T-cell (primary cell): ENCODE results near the gene PREX1. TPM values are rescaled to one million over a fixed set of nuclear protein-coding genes. Genes with fewer than 3 reads are reported as not detected.

Source experiments
- ATAC-seq, 4 experiments: fragments of 200-7000 bp in 3 of 4; fragments of 150-1000 bp in 1 of 4; cut with Tn5 transposase; replicated peaks in 1 of 4; 1 replicate in 3 of 4; 2 replicates in 1 of 4; pipeline ENCODE4 v1.10.0; 2021; ENCODE audit warnings: moderate library complexity in 3 of 4, mild to moderate bottlenecking in 2 of 4, moderate number of reproducible peaks in 1 of 4
- CTCF ChIA-PET, 2 donors: fragments of 300-600 bp; sonication (Branson Sonifier 250); formaldehyde crosslinking; loops; one replicate each; lab custom pipeline; 2022; ENCODE audit warnings: antibody characterized with exemption in 2 of 2; lab: Charles Lee
- POLR2A ChIA-PET, 2 donors: fragments of 300-600 bp; sonication (Branson Sonifier 250); formaldehyde crosslinking; loops; one replicate each; lab custom pipeline; 2022; ENCODE audit warnings: antibody characterized with exemption in 2 of 2; lab: Charles Lee
- DNase-seq, 35 experiments: peaks; one replicate each; pipeline versions ENCODE4 v3.0.0 to v3.0.0-alpha.2; 2013 to 2023
- H3K27ac ChIP-seq: one replicate; pipeline ENCODE4 v1.5.1; 2013; ENCODE audit warnings: low read length
- H3K27me3 ChIP-seq, 2 experiments: replicated peaks in 1 of 2; 1 replicate in 1 of 2; 2 replicates in 1 of 2; pipeline versions ENCODE4 v1.6.1 to v1.7.0; 2013; ENCODE audit warnings: low read length in 1 of 2, mixed read lengths in 1 of 2; ENCODE audit not compliant: control insufficient read depth in 2 of 2, insufficient read depth in 2 of 2; ENCODE audit errors: extremely low read depth in 1 of 2
- H3K36me3 ChIP-seq, 2 donors: 1 replicate in 1 of 2; 2 replicates in 1 of 2; pipeline versions ENCODE4 v1.6.1 to v1.7.0; 2013; ENCODE audit warnings: low read length in 1 of 2; ENCODE audit not compliant: control insufficient read depth in 2 of 2, insufficient read depth in 1 of 2; ENCODE audit errors: extremely low read depth in 1 of 2
- H3K4me1 ChIP-seq, 2 experiments: 1 replicate in 1 of 2; 2 replicates in 1 of 2; pipeline versions ENCODE4 v1.6.1 to v1.7.0; 2013; ENCODE audit warnings: low read length in 2 of 2, mixed read lengths in 1 of 2; ENCODE audit not compliant: insufficient read depth in 2 of 2, control insufficient read depth in 1 of 2; ENCODE audit errors: extremely low read depth in 1 of 2
- H3K4me3 ChIP-seq, 2 donors: 1 replicate in 1 of 2; 2 replicates in 1 of 2; pipeline versions ENCODE4 v1.5.1 to v1.7.0; 2013; ENCODE audit warnings: mild to moderate bottlenecking in 2 of 2, low read length in 1 of 2, moderate library complexity in 1 of 2; ENCODE audit not compliant: control insufficient read depth in 1 of 2; ENCODE audit errors: extremely low read depth in 1 of 2
- H3K9me3 ChIP-seq: 2 replicates; pipeline ENCODE4 v1.7.0; 2013
- H3K27ac Mint-ChIP-seq, 2 donors: one replicate each; pipeline ENCODE4 v1.8.0; 2020 to 2021; ENCODE audit warnings: mild to moderate bottlenecking in 2 of 2, mixed read lengths in 2 of 2
- H3K27me3 Mint-ChIP-seq, 2 donors: one replicate each; pipeline ENCODE4 v1.8.0; 2021 to 2022; ENCODE audit warnings: mixed read lengths in 2 of 2
- H3K36me3 Mint-ChIP-seq: one replicate; pipeline ENCODE4 v1.8.0; 2021; ENCODE audit warnings: mixed read lengths
- H3K4me1 Mint-ChIP-seq, 3 donors: one replicate each; pipeline ENCODE4 v1.8.0; 2020 to 2022; ENCODE audit warnings: mixed read lengths in 3 of 3, mild to moderate bottlenecking in 1 of 3
- H3K4me3 Mint-ChIP-seq, 3 donors: one replicate each; pipeline ENCODE4 v1.8.0; 2020 to 2022; ENCODE audit warnings: mild to moderate bottlenecking in 3 of 3, mixed read lengths in 3 of 3, moderate library complexity in 3 of 3
- H3K9me3 Mint-ChIP-seq, 3 donors: one replicate each; pipeline ENCODE4 v1.8.0; 2020 to 2022; ENCODE audit warnings: mixed read lengths in 3 of 3
- WGBS: methylation state at CpG from one replicate; pipeline ENCODE4 v1.1.5; 2013; ENCODE audit warnings: missing lambda C conversion rate; ENCODE audit not compliant: insufficient coverage; 5-methylcytosine and 5-hydroxymethylcytosine counted together
- total RNA-seq, 35 experiments: library from RNA in 6 of 35; stranded (reverse) in 6 of 35; fragments of 120-200 nt in 1 of 35; gene quantifications; one replicate each; pipeline versions ENCODE4 v1.2.1 to v1.2.4 and lab custom pipeline; 2013 to 2026

Gene PREX1
- total RNA-seq, 5 donors from 2014 or later (not counting 1 experiment from before 2014, with no cell fraction given), result 99.2 to 181 (median 137) TPM

DNA sequence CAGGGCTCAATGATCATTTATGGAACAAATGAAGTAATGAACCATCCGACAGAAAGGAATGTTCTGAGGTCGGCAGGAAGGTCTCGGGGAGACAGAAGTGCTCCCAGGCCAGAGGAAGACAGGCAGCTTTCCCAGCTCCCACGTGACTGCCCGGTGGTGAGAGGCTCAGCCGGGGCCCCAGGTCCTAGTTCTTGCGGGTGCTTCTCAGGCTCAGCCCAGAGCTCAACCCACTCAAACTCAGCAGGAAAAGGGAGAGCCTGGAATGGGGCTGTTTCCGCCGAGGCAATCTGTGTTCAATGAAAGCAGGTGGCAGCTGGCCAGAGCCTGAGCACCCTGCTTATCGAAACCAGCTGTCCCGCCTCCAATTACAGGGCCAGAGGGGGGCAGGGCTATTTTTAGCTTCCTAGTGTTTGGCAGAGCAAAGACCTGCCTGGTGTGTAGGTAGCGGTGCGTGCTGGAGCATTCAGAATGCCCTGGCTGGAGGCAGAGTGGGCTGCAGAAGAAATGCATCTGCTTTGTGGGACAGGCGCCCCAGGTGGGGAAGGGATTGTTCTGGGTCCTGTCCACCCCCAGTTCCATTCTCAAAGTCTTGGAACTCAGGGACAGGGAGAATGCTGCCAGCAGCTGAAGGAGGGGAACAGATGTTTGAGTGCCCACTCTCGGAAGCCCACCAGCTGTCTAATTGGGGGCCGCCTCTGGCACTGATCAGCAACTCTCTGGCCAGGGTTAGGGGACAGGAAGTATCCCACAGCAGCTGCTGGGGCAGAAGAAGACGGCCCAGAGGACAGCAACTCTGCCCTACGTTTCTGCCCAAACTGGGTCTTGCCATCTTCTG lies 145.1 kb downstream of the PREX1 start:
- Mint-ChIP-seq H3K27me3 (no peaks in the 10 kb centered on the region), H3K4me1 (peaks cover 3 to 21% (median 5%) of the 10 kb centered on the region in 3 donors), H3K4me3 (no peak overlapping the region), H3K9me3 (no peaks in the 10 kb centered on the region), H3K27ac (no peak overlapping the region), H3K36me3 (peaks cover 36% of the 10 kb centered on the region)
- Histone ChIP-seq H3K27ac (no peak overlapping the region), H3K9me3 (no peaks in the 10 kb centered on the region), H3K4me3 (no peak overlapping the region), H3K36me3 (peaks cover 8 to 85% of the 10 kb centered on the region in 2 donors), H3K27me3 (no peaks in the 10 kb centered on the region), H3K4me1 (no peaks in the 10 kb centered on the region)
- CTCF ChIA-PET, result interaction anchor here in 1 of 2 donors (0.5 kb wide), 1 partner anchor 1301 kb away, joined by 3 read pairs; no protein-coding TSS in a partner anchor
- no peak for ATAC-seq
- no peak for DNase-seq
- WGBS, result 87% methylated on average over 17 of the region's 18 CpGs
- POLR2A ChIA-PET, result no interaction called here

DNA sequence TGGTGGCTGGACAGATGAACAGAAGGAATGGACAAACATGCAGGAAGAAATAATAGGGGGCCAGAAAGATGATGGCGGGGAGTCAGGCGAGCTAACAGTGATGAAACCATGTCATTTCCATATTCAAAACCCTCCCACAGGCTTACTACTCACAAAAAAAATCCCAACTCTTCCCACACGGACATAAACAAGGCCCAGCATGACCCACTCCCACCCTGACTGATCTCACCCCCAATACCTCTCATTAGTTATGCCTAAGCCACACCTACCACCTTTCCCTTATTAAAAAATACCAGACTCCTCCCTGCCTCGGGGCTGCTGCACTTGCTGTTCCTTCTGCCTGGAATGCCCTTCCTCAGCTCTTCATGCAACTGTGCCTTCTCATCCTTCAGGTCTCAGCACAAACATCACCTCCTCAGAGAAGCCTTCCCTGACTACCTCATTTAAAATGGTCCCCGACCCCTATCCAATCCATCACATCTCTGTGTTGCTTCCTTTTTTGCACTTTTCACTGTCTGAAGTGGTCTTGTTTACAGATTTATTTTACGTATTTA lies 145.8 kb downstream of the PREX1 start:
- Histone ChIP-seq H3K9me3 (no peaks in the 10 kb centered on the region), H3K4me3 (no peak overlapping the region), H3K27me3 (no peaks in the 10 kb centered on the region), H3K36me3 (peaks cover 8 to 83% of the 10 kb centered on the region in 2 donors), H3K27ac (no peak overlapping the region), H3K4me1 (no peaks in the 10 kb centered on the region)
- H3K4me1 Mint-ChIP-seq, result peaks cover 1 to 13% (median 2%) of the 10 kb centered on the region in 3 donors
- POLR2A ChIA-PET, result no interaction called here
- no peaks in the 10 kb centered on the region for H3K27me3 Mint-ChIP-seq
- no peak for DNase-seq
- H3K4me3 Mint-ChIP-seq, result no peak overlapping the region
- no peak overlapping the region for H3K27ac Mint-ChIP-seq
- no peaks in the 10 kb centered on the region for H3K9me3 Mint-ChIP-seq
- ATAC-seq, result no peak
- CTCF ChIA-PET, result no interaction called here
- peaks cover 29% of the 10 kb centered on the region for H3K36me3 Mint-ChIP-seq
- 83% methylated on average over 4 of the region's 6 CpGs for WGBS

DNA sequence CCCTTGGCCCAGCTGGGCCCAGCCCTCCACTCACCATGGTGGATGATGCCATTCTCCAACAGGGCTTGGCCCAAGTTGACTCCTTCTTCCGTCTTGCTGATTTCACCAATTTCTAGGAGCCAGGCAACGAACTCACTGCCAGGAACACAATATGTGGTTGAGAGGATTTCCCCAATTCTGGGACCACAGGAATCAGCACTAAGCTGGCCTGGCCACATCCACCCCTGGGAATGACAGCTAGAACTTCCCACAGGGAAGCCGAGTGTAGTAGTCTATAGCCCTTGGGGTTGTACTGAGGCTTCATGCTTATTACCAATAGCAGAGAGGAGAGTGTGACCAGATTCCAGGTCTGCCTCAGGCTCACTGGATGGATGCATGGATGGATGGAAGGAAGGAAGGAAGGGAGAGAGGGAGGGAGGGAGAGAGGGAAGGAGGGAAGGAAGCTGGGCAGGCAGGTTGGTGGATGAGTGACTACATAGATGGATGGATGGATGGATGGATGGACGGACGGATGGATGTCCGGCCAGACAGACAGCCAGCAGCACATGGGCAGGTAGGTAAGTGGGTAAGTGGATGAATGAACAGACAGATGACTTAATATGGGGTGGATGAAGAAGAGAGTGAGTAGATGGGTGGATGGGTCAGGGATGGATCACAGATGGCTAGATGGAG lies 146.5 kb downstream of the PREX1 start:
- CTCF ChIA-PET, result no interaction called here
- Mint-ChIP-seq H3K4me1 (peaks cover 0 to 11% (median 0%) of the 10 kb centered on the region in 3 donors), H3K27me3 (no peaks in the 10 kb centered on the region), H3K9me3 (no peaks in the 10 kb centered on the region), H3K36me3 (peaks cover 31% of the 10 kb centered on the region), H3K27ac (no peak overlapping the region), H3K4me3 (no peak overlapping the region)
- WGBS, result 98% methylated on average over 3 of the region's 6 CpGs
- Histone ChIP-seq H3K36me3 (peaks cover 8 to 84% of the 10 kb centered on the region in 2 donors), H3K4me1 (no peaks in the 10 kb centered on the region), H3K9me3 (no peaks in the 10 kb centered on the region), H3K4me3 (no peak overlapping the region), H3K27me3 (no peaks in the 10 kb centered on the region), H3K27ac (no peak overlapping the region)
- DNase-seq (no peak), ATAC-seq (no peak)
- POLR2A ChIA-PET, result no interaction called here

DNA sequence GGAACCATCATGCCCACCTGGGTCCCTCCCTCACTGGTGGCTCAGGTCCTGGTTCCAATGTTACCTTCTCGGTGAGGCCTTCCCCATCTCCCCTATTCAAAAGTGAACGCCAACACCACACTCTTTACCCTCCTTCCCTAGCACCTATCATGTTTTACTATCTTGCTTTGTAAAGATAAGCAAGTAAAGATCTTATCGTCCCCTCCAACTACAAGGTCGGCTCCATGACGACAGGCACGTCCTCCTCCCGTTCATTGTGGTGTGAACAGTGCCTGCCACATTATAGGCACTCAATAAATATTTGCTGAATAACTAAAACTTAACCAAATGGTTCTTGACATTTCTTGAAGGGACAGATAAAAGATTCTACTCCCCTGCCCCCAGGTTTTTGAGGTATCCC lies 147.1 kb downstream of the PREX1 start:
- peaks cover 8 to 85% of the 10 kb centered on the region in 2 donors for H3K36me3 ChIP-seq
- H3K9me3 ChIP-seq, result no peaks in the 10 kb centered on the region
- Mint-ChIP-seq H3K9me3 (no peaks in the 10 kb centered on the region), H3K4me3 (no peak overlapping the region), H3K27me3 (no peaks in the 10 kb centered on the region), H3K4me1 (peaks cover 0 to 11% (median 0%) of the 10 kb centered on the region in 3 donors), H3K27ac (no peak overlapping the region), H3K36me3 (peaks cover 34% of the 10 kb centered on the region)
- ATAC-seq (no peak), DNase-seq (no peak)
- no peak overlapping the region for H3K4me3 ChIP-seq
- no peaks in the 10 kb centered on the region for H3K27me3 ChIP-seq
- H3K27ac ChIP-seq, result no peak overlapping the region
- CTCF ChIA-PET, result no interaction called here
- WGBS, result 81% methylated on average over 7 of the region's 7 CpGs
- no peaks in the 10 kb centered on the region for H3K4me1 ChIP-seq
- POLR2A ChIA-PET, result interaction anchor here in 1 of 2 donors (0.5 kb wide), 1 partner anchor 561 kb away, joined by 4 read pairs; no protein-coding TSS in a partner anchor

DNA sequence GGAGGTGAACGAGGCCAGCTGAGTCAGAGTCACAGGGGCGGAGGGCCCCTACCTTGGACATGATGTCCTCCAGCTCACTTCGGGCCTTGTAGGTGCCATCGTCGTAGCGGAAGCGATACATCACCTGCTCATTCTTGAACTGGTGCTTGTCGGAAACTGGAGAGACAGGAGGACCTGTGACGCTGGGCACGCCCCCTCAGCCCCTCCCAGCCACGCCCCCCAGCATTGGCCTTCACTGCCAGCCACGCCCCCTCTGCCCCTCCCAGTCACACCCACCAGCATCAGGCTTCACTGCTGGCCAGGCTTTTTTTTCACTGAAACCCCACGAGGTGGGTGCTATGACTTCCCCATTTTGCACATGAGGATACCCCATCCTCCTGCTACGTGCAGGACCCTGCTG lies 148.2 kb downstream of the PREX1 start:
- H3K27me3 ChIP-seq, result no peaks in the 10 kb centered on the region
- no peaks in the 10 kb centered on the region for H3K4me1 ChIP-seq
- no peak for DNase-seq
- Mint-ChIP-seq H3K4me1 (peaks cover 0 to 4% (median 0%) of the 10 kb centered on the region in 3 donors), H3K27me3 (no peaks in the 10 kb centered on the region), H3K27ac (no peak overlapping the region), H3K4me3 (no peak overlapping the region), H3K36me3 (peaks cover 31% of the 10 kb centered on the region), H3K9me3 (no peaks in the 10 kb centered on the region)
- H3K9me3 ChIP-seq, result no peaks in the 10 kb centered on the region
- peaks cover 11 to 84% of the 10 kb centered on the region in 2 donors for H3K36me3 ChIP-seq
- CTCF ChIA-PET, result no interaction called here
- 92% methylated on average over 13 of the region's 14 CpGs for WGBS
- POLR2A ChIA-PET, result no interaction called here
- no peak overlapping the region for H3K4me3 ChIP-seq
- ATAC-seq, result no peak
- H3K27ac ChIP-seq, result no peak overlapping the region

DNA sequence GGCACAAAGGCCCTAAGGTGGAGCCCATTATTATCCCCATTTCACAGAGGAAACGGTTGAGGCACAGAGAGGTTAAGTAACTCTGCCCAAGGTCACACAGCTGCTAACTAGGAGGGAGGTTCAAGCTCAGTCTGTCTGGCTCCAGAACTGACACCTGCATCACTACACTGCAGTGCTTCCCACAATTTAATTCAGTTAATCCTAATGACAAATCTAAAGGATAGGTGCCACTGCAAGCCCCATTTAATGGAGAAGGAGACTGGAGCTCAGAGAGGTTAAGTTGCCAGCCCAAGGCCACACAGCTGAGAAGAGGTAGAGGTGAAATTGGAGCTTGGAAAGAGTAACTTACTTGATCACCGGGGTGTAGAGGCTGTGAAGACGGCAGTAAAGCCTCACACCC lies 148.8 kb downstream of the PREX1 start:
- no peaks in the 10 kb centered on the region for H3K9me3 ChIP-seq
- POLR2A ChIA-PET, result no interaction called here
- H3K9me3 Mint-ChIP-seq, result no peaks in the 10 kb centered on the region
- no peaks in the 10 kb centered on the region for H3K27me3 Mint-ChIP-seq
- H3K4me1 Mint-ChIP-seq, result no peaks in the 10 kb centered on the region
- H3K36me3 Mint-ChIP-seq, result peaks cover 28% of the 10 kb centered on the region
- H3K4me3 ChIP-seq, result no peak overlapping the region
- ATAC-seq (no peak), DNase-seq (no peak)
- peak overlapping the region in 1 of 2 donors; percentile 34 for H3K27ac Mint-ChIP-seq
- H3K4me1 ChIP-seq, result no peaks in the 10 kb centered on the region
- no peaks in the 10 kb centered on the region for H3K27me3 ChIP-seq
- H3K27ac ChIP-seq, result no peak overlapping the region
- peaks cover 7 to 84% of the 10 kb centered on the region in 2 donors for H3K36me3 ChIP-seq
- CTCF ChIA-PET, result interaction anchor here in 1 of 2 donors (1.2 kb wide), 1 partner anchor 21 kb away, joined by 3 read pairs; no protein-coding TSS in a partner anchor
- WGBS, result 100% methylated on average over 2 of the region's 3 CpGs
- H3K4me3 Mint-ChIP-seq, result no peak overlapping the region
